ENCODE results near the gene ABL2.

ABL2 gene

DNA sequence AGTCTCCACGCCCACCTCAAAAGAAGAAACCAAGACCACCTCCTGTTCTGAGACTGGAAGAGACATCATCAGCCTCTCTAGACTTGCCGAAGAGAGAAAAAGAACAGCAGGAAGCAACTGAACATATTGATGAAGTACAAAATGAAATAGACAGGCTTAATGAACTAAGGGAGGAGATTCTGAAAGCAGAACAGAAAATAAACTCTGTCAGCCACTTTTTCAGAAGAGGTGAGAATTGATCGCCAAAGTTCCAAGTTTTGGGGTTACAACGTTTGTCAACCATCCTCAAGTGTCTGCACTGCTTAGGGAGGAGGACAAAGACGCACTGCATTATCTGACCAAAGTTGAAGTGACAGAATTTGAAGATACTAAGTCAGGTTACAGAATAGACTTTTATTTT is 45.6 kb downstream of the ABL2 start:
- no peak overlapping the region for H3K9ac ChIP-seq
- H3K27ac ChIP-seq = no peak overlapping the region
- no peaks in the 10 kb centered on the region for H3K4me1 ChIP-seq
- no peak overlapping the region for H2AFZ ChIP-seq
- no peak overlapping the region for H3K4me2 ChIP-seq (ENCODE audit: low read length)
- peaks cover 4% of the 10 kb centered on the region for H3K79me2 ChIP-seq
- no peak overlapping the region for H3K4me3 ChIP-seq (ENCODE audit: low read depth, low read length)
- no peak for TF ChIP-seq CTCF (IDR thresholded peaks at IDR 0.05)
- no peaks in the 10 kb centered on the region for H3K9me3 ChIP-seq (ENCODE audit: control insufficient read depth, low read length)
- H3K36me3 ChIP-seq (ENCODE audit: control insufficient read depth, insufficient read depth, low read length) = no peaks in the 10 kb centered on the region
- H3K27me3 ChIP-seq (ENCODE audit: control insufficient read depth, insufficient read depth, low read length) = no peaks in the 10 kb centered on the region

DNA sequence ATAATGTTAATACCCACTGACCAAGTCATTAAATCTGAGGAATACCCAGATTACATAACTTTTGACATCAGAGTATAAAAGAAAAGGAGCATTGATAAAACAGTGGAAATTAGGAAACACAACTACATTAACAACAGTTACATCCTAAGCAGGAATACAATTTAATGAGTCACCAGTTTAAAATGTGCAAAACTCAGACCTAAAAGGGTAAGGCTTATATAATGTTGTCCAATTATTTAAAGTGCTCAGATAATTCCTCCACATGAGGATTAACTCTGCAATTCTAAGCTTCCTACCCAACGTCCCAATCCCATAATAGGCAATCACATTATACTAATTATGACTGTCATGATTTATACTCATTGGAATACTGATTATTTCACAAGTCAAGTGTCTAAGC is 50.5 kb downstream of the ABL2 start:
- H2AFZ ChIP-seq = no peak overlapping the region
- no peaks in the 10 kb centered on the region for H3K36me3 ChIP-seq (ENCODE audit: control insufficient read depth, insufficient read depth, low read length)
- no peaks in the 10 kb centered on the region for H3K4me1 ChIP-seq
- no peak overlapping the region for H3K4me2 ChIP-seq (ENCODE audit: low read length)
- H3K79me2 ChIP-seq = no peaks in the 10 kb centered on the region
- H3K9ac ChIP-seq = no peak overlapping the region
- H3K9me3 ChIP-seq (ENCODE audit: control insufficient read depth, low read length) = no peaks in the 10 kb centered on the region
- no peak overlapping the region for H3K4me3 ChIP-seq (ENCODE audit: low read depth, low read length)
- no peak overlapping the region for H3K27ac ChIP-seq
- no peak for TF ChIP-seq CTCF (IDR thresholded peaks at IDR 0.05)
- no peaks in the 10 kb centered on the region for H3K27me3 ChIP-seq (ENCODE audit: control insufficient read depth, insufficient read depth, low read length)

GRCh38 chr1:179178183-179178582 is 51.3 kb downstream of the ABL2 start:
- Histone ChIP-seq H3K9ac (no peak overlapping the region), H2AFZ (no peak overlapping the region), H3K9me3 (ENCODE audit: control insufficient read depth, low read length) (no peaks in the 10 kb centered on the region), H3K27ac (no peak overlapping the region), H3K4me2 (ENCODE audit: low read length) (no peak overlapping the region), H3K27me3 (ENCODE audit: control insufficient read depth, insufficient read depth, low read length) (no peaks in the 10 kb centered on the region), H3K36me3 (ENCODE audit: control insufficient read depth, insufficient read depth, low read length) (no peaks in the 10 kb centered on the region), H3K79me2 (no peaks in the 10 kb centered on the region), H3K4me3 (ENCODE audit: low read depth, low read length) (no peak overlapping the region), H3K4me1 (no peaks in the 10 kb centered on the region)
- TF ChIP-seq CTCF (IDR thresholded peaks at IDR 0.05) = no peak

GRCh38 chr1:179177615-179178014 is 51.9 kb downstream of the ABL2 start:
- H3K9ac ChIP-seq = no peak overlapping the region
- no peak overlapping the region for H3K4me3 ChIP-seq (ENCODE audit: low read depth, low read length)
- H3K36me3 ChIP-seq (ENCODE audit: control insufficient read depth, insufficient read depth, low read length) = no peaks in the 10 kb centered on the region
- no peak overlapping the region for H2AFZ ChIP-seq
- H3K4me1 ChIP-seq = no peaks in the 10 kb centered on the region
- no peak overlapping the region for H3K27ac ChIP-seq
- no peaks in the 10 kb centered on the region for H3K9me3 ChIP-seq (ENCODE audit: control insufficient read depth, low read length)
- no peak overlapping the region for H3K4me2 ChIP-seq (ENCODE audit: low read length)
- H3K79me2 ChIP-seq = no peaks in the 10 kb centered on the region
- no peak for TF ChIP-seq CTCF (IDR thresholded peaks at IDR 0.05)
- no peaks in the 10 kb centered on the region for H3K27me3 ChIP-seq (ENCODE audit: control insufficient read depth, insufficient read depth, low read length)

DNA sequence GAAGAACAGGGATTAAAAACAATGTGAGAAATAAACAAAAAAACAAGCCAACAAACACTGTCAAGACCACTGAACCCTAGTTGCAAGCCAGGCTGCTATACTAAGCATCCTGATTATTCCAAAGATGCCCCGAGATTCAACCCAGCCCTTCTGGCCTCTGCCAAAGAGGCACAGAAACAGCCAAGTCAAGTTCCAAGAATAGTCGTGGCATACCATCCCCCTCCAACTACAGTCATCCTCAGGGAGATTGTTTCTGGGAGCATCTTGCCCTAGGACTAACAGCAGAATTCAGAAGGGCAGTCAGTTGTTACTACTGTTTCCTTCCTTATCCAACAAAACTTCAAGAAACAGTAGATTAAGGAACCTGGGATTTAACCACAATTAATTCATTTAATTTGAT is 52.3 kb downstream of the ABL2 start:
- Histone ChIP-seq H3K9ac (no peak overlapping the region), H3K27me3 (ENCODE audit: control insufficient read depth, insufficient read depth, low read length) (no peaks in the 10 kb centered on the region), H3K27ac (no peak overlapping the region), H3K36me3 (ENCODE audit: control insufficient read depth, insufficient read depth, low read length) (no peaks in the 10 kb centered on the region), H3K4me2 (ENCODE audit: low read length) (no peak overlapping the region), H3K79me2 (no peaks in the 10 kb centered on the region), H3K4me1 (no peaks in the 10 kb centered on the region), H2AFZ (no peak overlapping the region), H3K9me3 (ENCODE audit: control insufficient read depth, low read length) (no peaks in the 10 kb centered on the region), H3K4me3 (ENCODE audit: low read depth, low read length) (no peak overlapping the region)
- TF ChIP-seq CTCF (IDR thresholded peaks at IDR 0.05) = no peak

Data from parathyroid adenoma (tissue), 2 donors.